ENCODE results near the gene SBF2.
"Not testable (repeated sequence)": the region's sequence is repeated elsewhere in the genome, so short reads cannot be mapped to it uniquely, and the experiment has no call there.

SBF2 gene

DNA sequence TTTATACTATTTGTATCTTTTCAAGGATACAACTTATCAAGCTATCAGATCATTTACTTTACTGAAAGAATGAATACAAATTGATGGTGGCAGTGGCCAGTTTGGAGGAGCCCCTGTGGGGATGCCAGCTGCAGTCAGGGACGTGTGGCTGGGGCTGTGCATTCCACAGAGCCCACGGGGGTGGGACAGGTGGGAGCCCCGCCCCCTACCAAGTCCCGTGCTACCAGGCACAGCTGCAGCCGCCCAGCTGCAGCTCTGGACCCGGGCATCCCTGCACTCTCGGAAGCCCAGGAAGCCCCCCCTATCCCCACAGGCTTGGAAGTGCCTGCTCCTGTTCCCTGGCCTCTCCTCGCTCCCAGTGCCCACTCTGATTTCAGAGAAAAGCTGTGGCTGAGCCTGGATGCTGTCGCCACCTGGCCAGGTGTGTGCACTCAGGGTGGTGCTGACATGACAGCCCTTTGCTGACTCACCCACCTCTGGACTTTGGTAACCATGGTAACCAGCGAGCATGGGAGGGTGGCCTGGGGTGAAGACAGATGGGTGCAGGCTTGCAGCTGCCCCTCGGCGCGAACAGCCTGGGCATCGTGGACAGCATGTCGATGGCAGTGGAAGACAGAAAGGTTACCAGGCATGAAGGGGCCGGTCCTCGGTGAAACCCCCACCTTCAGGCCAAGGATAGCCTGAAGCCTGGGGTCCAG is 138.1 kb downstream of the SBF2 start:
- Mint-ChIP-seq H3K27me3 (no peaks in the 10 kb centered on the region), H3K36me3 (peaks cover 15% of the 10 kb centered on the region), H3K9me3 (ENCODE audit: low read depth) (peaks cover 15% of the 10 kb centered on the region), H3K4me3 (no peak overlapping the region), H3K4me1 (ENCODE audit: low read depth) (no peaks in the 10 kb centered on the region), H3K27ac (no peak overlapping the region)

DNA sequence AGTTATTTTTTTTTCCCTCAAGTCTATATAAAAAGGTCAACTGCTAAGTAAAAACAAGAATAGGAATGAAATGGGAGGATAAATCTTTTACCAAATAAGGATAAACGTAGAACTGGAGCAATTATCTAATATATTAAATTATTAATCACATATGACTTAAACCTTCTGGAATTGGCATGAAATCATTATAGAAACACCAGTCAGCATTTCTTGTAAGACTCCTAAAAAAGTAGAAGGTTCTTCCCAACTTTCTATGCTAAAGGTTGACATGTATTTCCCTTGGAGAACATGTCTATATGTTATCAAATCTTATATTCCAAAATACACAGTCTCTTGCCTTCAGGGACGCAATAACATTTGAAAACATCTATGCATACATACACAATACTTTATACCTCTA is 143.2 kb downstream of the SBF2 start:
- Mint-ChIP-seq H3K27ac (no peak overlapping the region), H3K4me3 (no peak overlapping the region), H3K4me1 (ENCODE audit: low read depth) (no peaks in the 10 kb centered on the region), H3K27me3 (no peaks in the 10 kb centered on the region), H3K9me3 (ENCODE audit: low read depth) (peaks cover 10% of the 10 kb centered on the region), H3K36me3 (peaks cover 3% of the 10 kb centered on the region)

GRCh38 chr11:10149553-10149952 is 144.5 kb downstream of the SBF2 start:
- Mint-ChIP-seq H3K4me3 (no peak overlapping the region), H3K36me3 (peaks cover 3% of the 10 kb centered on the region), H3K27ac (no peak overlapping the region), H3K4me1 (ENCODE audit: low read depth) (no peaks in the 10 kb centered on the region), H3K9me3 (ENCODE audit: low read depth) (peaks cover 10% of the 10 kb centered on the region), H3K27me3 (no peaks in the 10 kb centered on the region)

DNA sequence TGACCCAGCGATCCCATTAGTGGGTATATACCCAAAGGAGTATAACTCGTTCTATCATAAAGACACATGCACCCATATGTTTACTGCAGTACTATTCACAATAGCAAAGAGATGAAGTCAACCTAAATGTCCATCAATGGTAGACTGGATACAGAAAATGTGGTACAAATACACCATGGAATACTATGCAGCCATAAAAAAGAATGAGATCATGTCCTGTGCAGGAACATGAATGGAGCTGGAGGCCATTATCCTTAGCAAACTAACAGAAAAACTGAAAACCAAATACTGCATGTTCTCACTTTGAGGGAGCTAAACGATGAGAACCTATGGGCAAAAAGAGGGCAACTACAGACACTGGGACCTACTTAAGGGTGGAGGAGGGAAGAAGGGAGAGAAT is 146.8 kb downstream of the SBF2 start:
- Mint-ChIP-seq H3K36me3 (peaks cover 3% of the 10 kb centered on the region), H3K27me3 (no peaks in the 10 kb centered on the region), H3K9me3 (ENCODE audit: low read depth) (peaks cover 10% of the 10 kb centered on the region), H3K4me3 (no peak overlapping the region), H3K27ac (no peak overlapping the region), H3K4me1 (ENCODE audit: low read depth) (no peaks in the 10 kb centered on the region)

- Mint-ChIP-seq H3K27me3 (no peaks in the 10 kb centered on the region), H3K36me3 (peaks cover 3% of the 10 kb centered on the region), H3K9me3 (ENCODE audit: low read depth) (peaks cover 10% of the 10 kb centered on the region), H3K27ac (no peak overlapping the region), H3K4me3 (no peak overlapping the region), H3K4me1 (ENCODE audit: low read depth) (no peaks in the 10 kb centered on the region)
Measured at GRCh38 chr11:10144954-10145353, 149.1 kb downstream of the SBF2 start.

DNA sequence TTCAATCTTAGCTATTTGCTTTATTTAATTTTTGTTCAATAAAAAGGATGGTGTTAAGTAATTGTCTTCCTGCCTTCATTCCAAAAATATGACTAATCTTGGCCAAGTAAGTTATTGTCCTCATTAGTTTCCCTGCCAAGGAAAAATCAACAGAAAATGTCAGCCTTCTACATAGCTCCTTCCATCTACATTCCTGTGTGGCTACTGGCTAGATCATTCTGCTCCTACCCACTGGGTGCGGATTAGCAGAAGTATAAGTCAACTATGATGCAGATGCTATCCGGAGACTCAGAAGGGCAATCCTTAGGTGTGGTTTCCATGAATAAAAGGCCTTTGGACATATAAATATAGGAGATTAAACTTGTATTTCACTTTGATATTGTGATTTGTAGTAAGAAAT is 154.4 kb downstream of the SBF2 start:
- Mint-ChIP-seq H3K27me3 (no peaks in the 10 kb centered on the region), H3K36me3 (peaks cover 9% of the 10 kb centered on the region), H3K4me1 (ENCODE audit: low read depth) (no peaks in the 10 kb centered on the region), H3K4me3 (no peak overlapping the region), H3K27ac (no peak overlapping the region), H3K9me3 (ENCODE audit: low read depth) (peaks cover 11% of the 10 kb centered on the region)

DNA sequence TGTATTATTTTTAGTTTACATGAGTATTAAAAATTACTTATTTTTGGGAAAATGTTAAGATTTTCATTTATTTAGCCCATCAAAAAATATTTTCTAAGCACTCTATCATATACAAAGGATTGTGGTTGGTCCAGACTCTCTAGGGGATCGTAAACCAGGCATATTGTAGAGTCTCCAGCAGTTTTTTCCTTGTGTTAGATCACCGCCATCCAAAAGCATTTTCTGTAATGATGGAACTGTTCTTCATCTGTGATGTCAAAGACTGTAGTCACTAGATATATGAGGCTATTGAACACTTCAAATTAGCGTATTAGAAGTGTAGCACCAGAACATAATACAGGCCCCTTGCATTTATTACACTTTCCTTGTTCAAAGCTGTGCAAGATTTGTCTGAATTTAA is 154.9 kb downstream of the SBF2 start:
- no peak overlapping the region for H3K27ac Mint-ChIP-seq
- no peaks in the 10 kb centered on the region for H3K4me1 Mint-ChIP-seq (ENCODE audit: low read depth)
- H3K27me3 Mint-ChIP-seq = no peaks in the 10 kb centered on the region
- H3K36me3 Mint-ChIP-seq = peaks cover 9% of the 10 kb centered on the region
- no peak overlapping the region for H3K4me3 Mint-ChIP-seq
- peaks cover 11% of the 10 kb centered on the region for H3K9me3 Mint-ChIP-seq (ENCODE audit: low read depth)

DNA sequence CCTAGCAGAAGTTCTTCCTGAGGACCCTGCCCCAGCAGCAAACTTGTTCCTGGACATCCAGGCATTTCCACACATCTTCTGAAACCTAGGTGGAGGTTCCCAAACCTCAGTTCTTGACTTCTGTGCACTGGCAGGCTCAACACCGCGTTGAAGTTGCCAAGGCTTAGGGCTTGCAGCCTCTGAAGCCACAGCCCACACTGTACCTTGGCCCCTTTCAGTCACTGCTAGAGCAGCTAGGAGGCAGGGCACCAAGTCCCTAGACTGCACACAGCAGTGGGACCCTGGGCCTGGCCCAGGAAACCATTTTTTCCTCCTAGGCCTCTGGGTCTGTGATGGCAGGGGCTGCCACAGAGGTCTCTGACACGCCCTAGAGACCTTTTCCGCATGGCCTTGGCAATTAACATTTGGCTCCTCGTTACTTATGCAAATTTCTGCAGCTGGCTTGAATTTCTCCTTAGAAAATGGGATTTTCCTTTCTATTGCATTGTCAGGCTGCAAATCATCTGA is 159.0 kb downstream of the SBF2 start:
- Mint-ChIP-seq H3K4me3 (no peak overlapping the region), H3K9me3 (ENCODE audit: low read depth) (peaks cover 11% of the 10 kb centered on the region), H3K36me3 (peaks cover 14% of the 10 kb centered on the region), H3K27ac (no peak overlapping the region), H3K4me1 (ENCODE audit: low read depth) (no peaks in the 10 kb centered on the region), H3K27me3 (no peaks in the 10 kb centered on the region)

DNA sequence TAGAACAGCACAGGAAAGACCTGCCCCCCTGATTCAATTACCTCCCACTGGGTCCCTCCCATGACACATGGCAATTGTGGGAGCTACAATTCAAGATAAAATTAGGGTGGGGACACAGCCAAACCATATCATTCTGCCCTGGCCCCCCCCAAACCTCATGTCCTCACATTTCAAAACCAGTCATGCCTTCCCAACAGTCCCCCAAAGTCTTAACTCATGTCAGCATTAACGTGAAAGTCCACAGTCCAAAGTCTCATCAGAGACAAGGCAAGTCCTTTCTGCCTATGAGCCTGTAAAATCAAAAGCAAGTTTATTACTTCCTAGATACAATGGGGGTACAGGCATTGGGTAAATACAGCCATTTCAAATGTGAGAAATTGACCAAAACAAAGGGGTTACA is 159.8 kb downstream of the SBF2 start:
- not testable (repeated sequence) for H3K27me3 Mint-ChIP-seq; H3K4me1 Mint-ChIP-seq (ENCODE audit: low read depth); H3K27ac Mint-ChIP-seq; H3K4me3 Mint-ChIP-seq
- peaks cover 12% of the 10 kb centered on the region for H3K36me3 Mint-ChIP-seq
- H3K9me3 Mint-ChIP-seq (ENCODE audit: low read depth) = peaks cover 11% of the 10 kb centered on the region

DNA sequence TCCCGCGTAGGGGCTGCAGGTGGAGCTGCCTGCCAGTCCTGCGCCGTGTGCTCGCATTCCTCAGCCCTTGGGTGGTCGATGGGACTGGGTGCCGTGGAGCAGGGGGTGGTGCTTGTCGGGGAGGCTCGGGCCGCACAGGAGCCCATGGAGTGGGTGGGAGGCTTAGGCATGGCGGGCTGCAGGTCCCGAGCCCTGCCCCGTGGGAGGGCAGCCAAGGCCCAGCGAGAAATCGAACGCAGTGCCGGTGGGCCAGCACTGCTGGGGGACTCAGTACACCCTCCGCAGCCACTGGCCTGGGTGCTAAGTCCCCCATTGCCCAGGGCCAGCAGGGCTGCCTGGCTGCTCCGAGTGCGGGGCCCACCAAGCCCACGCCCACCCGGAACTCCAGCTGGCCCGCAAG is 160.8 kb downstream of the SBF2 start:
- H3K4me1 Mint-ChIP-seq (ENCODE audit: low read depth); H3K4me3 Mint-ChIP-seq; H3K27ac Mint-ChIP-seq; H3K27me3 Mint-ChIP-seq: not testable (repeated sequence)
- peaks cover 11% of the 10 kb centered on the region for H3K9me3 Mint-ChIP-seq (ENCODE audit: low read depth)
- peaks cover 12% of the 10 kb centered on the region for H3K36me3 Mint-ChIP-seq

- Mint-ChIP-seq H3K27ac (no peak overlapping the region), H3K9me3 (ENCODE audit: low read depth) (peaks cover 7% of the 10 kb centered on the region), H3K27me3 (no peaks in the 10 kb centered on the region), H3K36me3 (peaks cover 12% of the 10 kb centered on the region), H3K4me1 (ENCODE audit: low read depth) (no peaks in the 10 kb centered on the region), H3K4me3 (no peak overlapping the region)
Measured at GRCh38 chr11:10130875-10131274, 163.1 kb downstream of the SBF2 start.

DNA sequence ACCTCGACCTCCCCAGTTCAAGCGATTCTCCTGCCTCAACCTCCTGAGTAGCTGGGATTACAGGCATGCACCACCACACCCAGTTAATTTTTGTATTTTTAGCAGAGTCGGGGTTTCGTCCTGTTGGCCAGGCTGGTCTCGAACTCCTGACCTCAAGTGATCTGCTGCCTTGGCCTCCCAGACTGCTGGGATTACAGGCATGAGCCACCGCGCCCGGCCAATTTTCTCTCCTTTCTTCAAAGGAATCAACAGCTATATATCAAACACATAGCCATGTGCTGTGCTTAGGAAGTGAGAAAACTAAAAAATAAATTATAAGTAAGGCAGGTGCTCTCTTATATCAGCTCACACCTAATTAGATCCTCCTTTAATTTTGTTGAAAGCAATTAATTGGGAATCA is 164.8 kb downstream of the SBF2 start:
- H3K9me3 Mint-ChIP-seq (ENCODE audit: low read depth); H3K36me3 Mint-ChIP-seq; H3K4me3 Mint-ChIP-seq; H3K4me1 Mint-ChIP-seq (ENCODE audit: low read depth); H3K27me3 Mint-ChIP-seq; H3K27ac Mint-ChIP-seq: not testable (repeated sequence)

GRCh38 chr11:10125522-10126133 is 168.4 kb downstream of the SBF2 start:
- Mint-ChIP-seq H3K36me3 (no peaks in the 10 kb centered on the region), H3K27ac (no peak overlapping the region), H3K9me3 (ENCODE audit: low read depth) (no peaks in the 10 kb centered on the region), H3K4me1 (ENCODE audit: low read depth) (no peaks in the 10 kb centered on the region), H3K27me3 (no peaks in the 10 kb centered on the region), H3K4me3 (no peak overlapping the region)

DNA sequence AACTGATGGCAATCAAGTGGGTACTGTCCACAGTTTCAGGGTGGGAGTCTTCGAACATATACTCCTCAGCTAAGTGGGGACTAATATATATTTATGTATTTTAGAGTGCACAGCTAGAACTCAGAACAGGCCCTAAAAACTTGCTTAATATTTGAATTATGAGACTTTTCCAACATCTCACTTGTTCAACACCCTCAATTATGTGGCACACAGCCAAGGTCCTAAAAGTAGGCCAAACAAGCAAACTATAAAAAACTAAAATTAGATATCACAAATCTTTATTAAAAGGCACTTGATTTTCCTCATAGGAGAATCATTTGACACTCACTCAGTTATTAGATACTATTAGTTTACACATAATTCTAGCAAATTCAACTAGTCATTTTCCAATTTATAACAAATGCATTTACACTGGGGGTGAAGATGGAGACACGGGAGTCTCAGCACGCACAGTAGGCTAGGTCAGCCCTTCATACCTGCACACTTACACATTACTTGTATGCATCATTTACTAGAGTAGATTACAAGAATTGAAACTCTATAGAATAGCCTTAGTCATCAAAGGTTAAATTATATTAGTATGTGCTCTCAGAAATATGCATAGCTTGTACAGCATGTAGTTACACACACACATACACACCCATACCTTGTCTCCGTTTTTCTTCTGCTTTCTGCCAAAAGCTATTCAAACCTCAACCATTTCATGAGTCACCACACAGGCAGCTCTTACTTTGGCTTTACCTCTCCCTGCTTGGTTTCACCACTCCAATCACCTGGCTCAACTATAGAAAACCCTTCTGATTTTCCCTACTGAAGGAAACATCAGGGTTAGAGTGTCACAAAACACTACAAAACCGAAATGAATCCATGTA is 171.5 kb downstream of the SBF2 start:
- H3K27ac Mint-ChIP-seq = no peak overlapping the region
- no peaks in the 10 kb centered on the region for H3K4me1 Mint-ChIP-seq (ENCODE audit: low read depth)
- peaks cover 3% of the 10 kb centered on the region for H3K36me3 Mint-ChIP-seq

GRCh38 chr11:10118865-10119264 is 175.2 kb downstream of the SBF2 start:
- no peak overlapping the region for H3K4me3 Mint-ChIP-seq
- H3K27me3 Mint-ChIP-seq = no peaks in the 10 kb centered on the region

More for the DNA sequence above, 171.5 kb downstream of the SBF2 start:
- Mint-ChIP-seq H3K27me3 (no peaks in the 10 kb centered on the region), H3K9me3 (ENCODE audit: low read depth) (no peaks in the 10 kb centered on the region), H3K4me3 (no peak overlapping the region)

More at GRCh38 chr11:10118865-10119264, 175.2 kb downstream of the SBF2 start:
- H3K4me1 Mint-ChIP-seq (ENCODE audit: low read depth) = no peaks in the 10 kb centered on the region
- H3K27ac Mint-ChIP-seq = no peak overlapping the region
- peaks cover 11% of the 10 kb centered on the region for H3K36me3 Mint-ChIP-seq
- H3K9me3 Mint-ChIP-seq (ENCODE audit: low read depth) = no peaks in the 10 kb centered on the region
